ENCODE results near the gene FADD. TPM values are rescaled to one million over a fixed set of nuclear protein-coding genes. Genes with fewer than 3 reads are reported as not detected.

The FADD gene
- total RNA-seq, 1 experiment from 2014 or later = 40.2 TPM

DNA sequence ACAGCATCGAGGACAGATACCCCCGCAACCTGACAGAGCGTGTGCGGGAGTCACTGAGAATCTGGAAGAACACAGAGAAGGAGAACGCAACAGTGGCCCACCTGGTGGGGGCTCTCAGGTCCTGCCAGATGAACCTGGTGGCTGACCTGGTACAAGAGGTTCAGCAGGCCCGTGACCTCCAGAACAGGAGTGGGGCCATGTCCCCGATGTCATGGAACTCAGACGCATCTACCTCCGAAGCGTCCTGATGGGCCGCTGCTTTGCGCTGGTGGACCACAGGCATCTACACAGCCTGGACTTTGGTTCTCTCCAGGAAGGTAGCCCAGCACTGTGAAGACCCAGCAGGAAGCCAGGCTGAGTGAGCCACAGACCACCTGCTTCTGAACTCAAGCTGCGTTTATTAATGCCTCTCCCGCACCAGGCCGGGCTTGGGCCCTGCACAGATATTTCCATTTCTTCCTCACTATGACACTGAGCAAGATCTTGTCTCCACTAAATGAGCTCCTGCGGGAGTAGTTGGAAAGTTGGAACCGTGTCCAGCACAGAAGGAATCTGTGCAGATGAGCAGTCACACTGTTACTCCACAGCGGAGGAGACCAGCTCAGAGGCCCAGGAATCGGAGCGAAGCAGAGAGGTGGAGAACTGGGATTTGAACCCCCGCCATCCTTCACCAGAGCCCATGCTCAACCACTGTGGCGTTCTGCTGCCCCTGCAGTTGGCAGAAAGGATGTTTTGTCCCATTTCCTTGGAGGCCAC is 3.3 kb downstream of the FADD start:
- H3K36me3 Mint-ChIP-seq (ENCODE audit: insufficient read depth, unreplicated experiment) = peaks cover 69% of the 10 kb centered on the region
- DNase-seq = no peak
- no peaks in the 10 kb centered on the region for H3K9me3 Mint-ChIP-seq (ENCODE audit: low read depth, unreplicated experiment)
- CTCF ChIA-PET = no interaction called here
- peak overlapping the region; percentile 88 for H3K4me3 Mint-ChIP-seq (ENCODE audit: low read depth, unreplicated experiment)
- no peaks in the 10 kb centered on the region for H3K27me3 Mint-ChIP-seq (ENCODE audit: unreplicated experiment)
- no peak overlapping the region for H3K27ac Mint-ChIP-seq (ENCODE audit: unreplicated experiment)
- intact Hi-C loops (cut with micrococcal nuclease; ENCODE audit: unreplicated experiment) = no loop called here
- BruUV-seq (replicated peaks) = no TSS peak
- no peak for TF ChIP-seq CTCF (IDR thresholded peaks at IDR 0.05; ENCODE audit: unreplicated experiment)
- peaks cover 45% of the 10 kb centered on the region for H3K4me1 Mint-ChIP-seq (ENCODE audit: low read depth, unreplicated experiment)

GRCh38 chr11:70206982-70207376 is 3.9 kb downstream of the FADD start:
- DNase-seq = no peak
- intact Hi-C loops (cut with micrococcal nuclease; ENCODE audit: unreplicated experiment) = no loop called here
- no peak for TF ChIP-seq CTCF (IDR thresholded peaks at IDR 0.05; ENCODE audit: unreplicated experiment)
- no peaks in the 10 kb centered on the region for H3K27me3 Mint-ChIP-seq (ENCODE audit: unreplicated experiment)
- H3K4me1 Mint-ChIP-seq (ENCODE audit: low read depth, unreplicated experiment) = peaks cover 46% of the 10 kb centered on the region
- no peaks in the 10 kb centered on the region for H3K9me3 Mint-ChIP-seq (ENCODE audit: low read depth, unreplicated experiment)
- CTCF ChIA-PET = interaction anchor here (0.5 kb wide), 1 partner anchor 118 kb away, joined by 3 read pairs; no protein-coding TSS in a partner anchor
- no peak overlapping the region for H3K4me3 Mint-ChIP-seq (ENCODE audit: low read depth, unreplicated experiment)
- BruUV-seq (replicated peaks) = no TSS peak
- H3K36me3 Mint-ChIP-seq (ENCODE audit: insufficient read depth, unreplicated experiment) = peaks cover 69% of the 10 kb centered on the region
- H3K27ac Mint-ChIP-seq (ENCODE audit: unreplicated experiment) = no peak overlapping the region

DNA sequence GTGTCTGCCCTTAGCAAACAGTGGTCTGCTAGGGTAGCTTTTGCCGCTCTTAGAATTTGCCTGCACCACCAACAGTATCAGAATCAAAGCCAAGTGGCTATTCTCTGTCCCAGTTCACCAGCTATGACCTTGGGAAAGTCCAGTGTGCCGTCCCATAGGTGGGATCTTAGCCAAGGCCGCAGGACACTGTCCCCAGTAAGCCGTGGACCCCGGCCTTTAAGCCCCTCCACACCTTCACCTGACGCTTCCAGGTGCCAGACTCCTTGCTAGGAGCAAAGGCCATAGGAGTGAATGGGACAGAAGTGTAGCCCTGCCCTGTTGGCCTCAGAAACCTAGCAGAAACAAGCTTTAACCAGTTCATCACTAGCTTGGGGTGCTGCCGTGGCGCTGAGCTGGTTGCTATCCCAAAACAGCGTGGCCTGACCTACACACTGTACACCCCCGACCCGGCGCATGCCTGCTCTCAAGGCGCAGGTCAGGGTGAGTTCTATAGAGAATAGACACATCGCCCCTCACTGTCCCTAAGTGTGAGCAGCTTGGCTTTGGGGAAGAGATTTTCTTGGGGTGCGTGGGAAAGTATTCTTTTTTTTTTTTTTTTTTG is 4.5 kb downstream of the FADD start:
- intact Hi-C loops (cut with micrococcal nuclease; ENCODE audit: unreplicated experiment) = no loop called here
- no peaks in the 10 kb centered on the region for H3K9me3 Mint-ChIP-seq (ENCODE audit: low read depth, unreplicated experiment)
- peaks cover 47% of the 10 kb centered on the region for H3K4me1 Mint-ChIP-seq (ENCODE audit: low read depth, unreplicated experiment)
- H3K27me3 Mint-ChIP-seq (ENCODE audit: unreplicated experiment) = no peaks in the 10 kb centered on the region
- H3K27ac Mint-ChIP-seq (ENCODE audit: unreplicated experiment) = no peak overlapping the region
- BruUV-seq (replicated peaks) = no TSS peak
- TF ChIP-seq CTCF (IDR thresholded peaks at IDR 0.05; ENCODE audit: unreplicated experiment) = no peak
- peaks cover 66% of the 10 kb centered on the region for H3K36me3 Mint-ChIP-seq (ENCODE audit: insufficient read depth, unreplicated experiment)
- DNase-seq = no peak
- H3K4me3 Mint-ChIP-seq (ENCODE audit: low read depth, unreplicated experiment) = no peak overlapping the region
- CTCF ChIA-PET = interaction anchor here (0.5 kb wide), 1 partner anchor 118 kb away, joined by 3 read pairs; no protein-coding TSS in a partner anchor

GRCh38 chr11:70209391-70209912 is 6.4 kb downstream of the FADD start:
- Mint-ChIP-seq H3K27ac (ENCODE audit: unreplicated experiment) (no peak overlapping the region), H3K4me3 (ENCODE audit: low read depth, unreplicated experiment) (no peak overlapping the region), H3K9me3 (ENCODE audit: low read depth, unreplicated experiment) (no peaks in the 10 kb centered on the region), H3K4me1 (ENCODE audit: low read depth, unreplicated experiment) (peaks cover 39% of the 10 kb centered on the region), H3K27me3 (ENCODE audit: unreplicated experiment) (no peaks in the 10 kb centered on the region), H3K36me3 (ENCODE audit: insufficient read depth, unreplicated experiment) (peaks cover 47% of the 10 kb centered on the region)
- intact Hi-C loops (cut with micrococcal nuclease; ENCODE audit: unreplicated experiment) = no loop called here
- BruUV-seq (replicated peaks) = no TSS peak
- CTCF ChIA-PET = no interaction called here
- DNase-seq = no peak
- no peak for TF ChIP-seq CTCF (IDR thresholded peaks at IDR 0.05; ENCODE audit: unreplicated experiment)

Data from Calu3 (cell line).